Ovary (tissue), 3 donors: Measurements from ENCODE around the gene MSH2.

Source experiments
- EP300 ChIP-seq: sonication (generic); formaldehyde crosslinking; IDR thresholded peaks from one replicate; pipeline ENCODE4 v1.6.1; 2017; ENCODE audit warnings: antibody characterized with exemption
- POLR2A ChIP-seq: fragments of 450-650 bp; IDR thresholded peaks from one replicate; pipeline ENCODE4 v1.6.1; 2017; ENCODE audit warnings: antibody characterized with exemption, mild to moderate bottlenecking, moderate library complexity
- TF ChIP-seq, protein P1 (sequence below), 3 donors: fragments of 450-650 bp in 2 of 3; fragments of 200-600 bp in 1 of 3; IDR thresholded peaks; one replicate each; pipeline versions ENCODE4 v1.5.1 to v1.8.0; 2016 to 2022; ENCODE audit warnings: antibody characterized with exemption in 3 of 3, mild to moderate bottlenecking in 1 of 3
- donor health status: DM: no; HTN: no; CAD: no.

GRCh38 chr2:47509821-47510385 is 106.9 kb downstream of the MSH2 start:
- TF ChIP-seq, protein P1, sequence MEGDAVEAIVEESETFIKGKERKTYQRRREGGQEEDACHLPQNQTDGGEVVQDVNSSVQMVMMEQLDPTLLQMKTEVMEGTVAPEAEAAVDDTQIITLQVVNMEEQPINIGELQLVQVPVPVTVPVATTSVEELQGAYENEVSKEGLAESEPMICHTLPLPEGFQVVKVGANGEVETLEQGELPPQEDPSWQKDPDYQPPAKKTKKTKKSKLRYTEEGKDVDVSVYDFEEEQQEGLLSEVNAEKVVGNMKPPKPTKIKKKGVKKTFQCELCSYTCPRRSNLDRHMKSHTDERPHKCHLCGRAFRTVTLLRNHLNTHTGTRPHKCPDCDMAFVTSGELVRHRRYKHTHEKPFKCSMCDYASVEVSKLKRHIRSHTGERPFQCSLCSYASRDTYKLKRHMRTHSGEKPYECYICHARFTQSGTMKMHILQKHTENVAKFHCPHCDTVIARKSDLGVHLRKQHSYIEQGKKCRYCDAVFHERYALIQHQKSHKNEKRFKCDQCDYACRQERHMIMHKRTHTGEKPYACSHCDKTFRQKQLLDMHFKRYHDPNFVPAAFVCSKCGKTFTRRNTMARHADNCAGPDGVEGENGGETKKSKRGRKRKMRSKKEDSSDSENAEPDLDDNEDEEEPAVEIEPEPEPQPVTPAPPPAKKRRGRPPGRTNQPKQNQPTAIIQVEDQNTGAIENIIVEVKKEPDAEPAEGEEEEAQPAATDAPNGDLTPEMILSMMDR (IDR thresholded peaks at IDR 0.05) = no peak
- TF ChIP-seq EP300 = no peak
- TF ChIP-seq POLR2A = no peak
